IPS-20b (cell line): ENCODE results near the gene TCF7L2.

ENCODE experiments used
- H3K27ac ChIP-seq: one replicate; pipeline ENCODE4 v1.5.1; 2013; ENCODE audit warnings: low read length
- H3K27me3 ChIP-seq: 2 replicates; pipeline ENCODE4 v1.6.1; 2013; ENCODE audit warnings: mild to moderate bottlenecking, low read length, inconsistent platforms; ENCODE audit not compliant: insufficient read depth
- H3K36me3 ChIP-seq: 2 replicates; pipeline ENCODE4 v1.6.1; 2013; ENCODE audit warnings: low read depth, mild to moderate bottlenecking, inconsistent platforms, low read length, moderate library complexity; ENCODE audit not compliant: insufficient read depth
- H3K4me1 ChIP-seq: 2 replicates; pipeline ENCODE4 v1.6.1; 2013; ENCODE audit warnings: mild to moderate bottlenecking, control low read depth, inconsistent platforms, low read length, moderate library complexity; ENCODE audit not compliant: insufficient read depth
- H3K4me3 ChIP-seq: 2 replicates; pipeline ENCODE4 v1.5.1; 2013; ENCODE audit warnings: mild to moderate bottlenecking, low read length, inconsistent platforms
- H3K9ac ChIP-seq: 2 replicates; pipeline ENCODE4 v1.6.1; 2013; ENCODE audit warnings: low read depth, mild to moderate bottlenecking, inconsistent platforms, low read length, moderate library complexity
- H3K9me3 ChIP-seq: 2 replicates; pipeline ENCODE4 v1.6.1; 2013; ENCODE audit warnings: mild to moderate bottlenecking, low read depth, low read length, inconsistent platforms; ENCODE audit not compliant: insufficient read depth

TCF7L2 gene

GRCh38 chr10:113041841-113042750 lies 92.0 kb downstream of the TCF7L2 start:
- H3K27me3 ChIP-seq = no peaks in the 10 kb centered on the region
- H3K4me1 ChIP-seq = peaks cover 21% of the 10 kb centered on the region; the same call in 1 of the 2 replicates
- peaks cover 43% of the 10 kb centered on the region for H3K36me3 ChIP-seq
- no peak overlapping the region for H3K9ac ChIP-seq
- no peaks in the 10 kb centered on the region for H3K9me3 ChIP-seq
- no peak overlapping the region for H3K4me3 ChIP-seq
- H3K27ac ChIP-seq = no peak overlapping the region

- no peaks in the 10 kb centered on the region for H3K27me3 ChIP-seq
- no peak overlapping the region for H3K27ac ChIP-seq
- no peak overlapping the region for H3K9ac ChIP-seq
- peaks cover 29% of the 10 kb centered on the region; the same call in 1 of the 2 replicates for H3K4me1 ChIP-seq
- H3K36me3 ChIP-seq = peaks cover 43% of the 10 kb centered on the region
- no peak overlapping the region for H3K4me3 ChIP-seq
- H3K9me3 ChIP-seq = no peaks in the 10 kb centered on the region
Observed at GRCh38 chr10:113042868-113043267, 92.8 kb downstream of the TCF7L2 start.

- Histone ChIP-seq H3K36me3 (peaks cover 45% of the 10 kb centered on the region), H3K4me3 (no peak overlapping the region), H3K4me1 (peaks cover 38% of the 10 kb centered on the region; the same call in 1 of the 2 replicates), H3K27ac (no peak overlapping the region), H3K9ac (no peak overlapping the region), H3K27me3 (no peaks in the 10 kb centered on the region), H3K9me3 (no peaks in the 10 kb centered on the region)
Observed at GRCh38 chr10:113044016-113044755, 94.1 kb downstream of the TCF7L2 start.

GRCh38 chr10:113045147-113046055 lies 95.4 kb downstream of the TCF7L2 start:
- no peak overlapping the region for H3K9ac ChIP-seq
- peaks cover 45% of the 10 kb centered on the region; the same call in 1 of the 2 replicates for H3K4me1 ChIP-seq
- no peak overlapping the region for H3K4me3 ChIP-seq
- H3K9me3 ChIP-seq = no peaks in the 10 kb centered on the region
- H3K27me3 ChIP-seq = no peaks in the 10 kb centered on the region
- peaks cover 41% of the 10 kb centered on the region for H3K36me3 ChIP-seq
- no peak overlapping the region for H3K27ac ChIP-seq

GRCh38 chr10:113047151-113047550 lies 97.1 kb downstream of the TCF7L2 start:
- Histone ChIP-seq H3K9ac (no peak overlapping the region), H3K4me1 (peaks cover 58% of the 10 kb centered on the region; the same call in 1 of the 2 replicates), H3K9me3 (no peaks in the 10 kb centered on the region), H3K4me3 (0 out of 2 replicates have a peak overlapping the region, but pooled peaks have one; percentile 11), H3K36me3 (peaks cover 29% of the 10 kb centered on the region), H3K27me3 (no peaks in the 10 kb centered on the region), H3K27ac (no peak overlapping the region)

GRCh38 chr10:113047605-113047962 lies 97.5 kb downstream of the TCF7L2 start:
- Histone ChIP-seq H3K36me3 (peaks cover 29% of the 10 kb centered on the region), H3K9ac (no peak overlapping the region), H3K27ac (no peak overlapping the region), H3K4me1 (peaks cover 62% of the 10 kb centered on the region; the same call in 1 of the 2 replicates), H3K27me3 (no peaks in the 10 kb centered on the region), H3K9me3 (no peaks in the 10 kb centered on the region), H3K4me3 (0 out of 2 replicates have a peak overlapping the region, but pooled peaks have one; percentile 11)

GRCh38 chr10:113047963-113048781 lies 98.1 kb downstream of the TCF7L2 start:
- no peak overlapping the region for H3K27ac ChIP-seq
- peaks cover 65% of the 10 kb centered on the region; the same call in 1 of the 2 replicates for H3K4me1 ChIP-seq

GRCh38 chr10:113049881-113050280 lies 99.8 kb downstream of the TCF7L2 start:
- Histone ChIP-seq H3K9me3 (no peaks in the 10 kb centered on the region), H3K27me3 (no peaks in the 10 kb centered on the region), H3K9ac (no peak overlapping the region), H3K4me1 (peaks cover 71% of the 10 kb centered on the region; the same call in 1 of the 2 replicates), H3K4me3 (no peak overlapping the region), H3K36me3 (peaks cover 19% of the 10 kb centered on the region), H3K27ac (no peak overlapping the region)

More at GRCh38 chr10:113047963-113048781, 98.1 kb downstream of the TCF7L2 start:
- H3K27me3 ChIP-seq = no peaks in the 10 kb centered on the region
- H3K9me3 ChIP-seq = no peaks in the 10 kb centered on the region
- no peak overlapping the region for H3K9ac ChIP-seq
- H3K4me3 ChIP-seq = no peak overlapping the region
- H3K36me3 ChIP-seq = peaks cover 24% of the 10 kb centered on the region

GRCh38 chr10:113052076-113052830 lies 102.2 kb downstream of the TCF7L2 start:
- Histone ChIP-seq H3K9ac (no peak overlapping the region), H3K27ac (no peak overlapping the region), H3K4me1 (peaks cover 78% of the 10 kb centered on the region), H3K36me3 (peaks cover 19% of the 10 kb centered on the region), H3K27me3 (no peaks in the 10 kb centered on the region), H3K4me3 (no peak overlapping the region; the same call in 1 of the 2 replicates), H3K9me3 (no peaks in the 10 kb centered on the region)

GRCh38 chr10:113053091-113053490 lies 103.0 kb downstream of the TCF7L2 start:
- H3K27ac ChIP-seq = no peak overlapping the region
- no peaks in the 10 kb centered on the region for H3K27me3 ChIP-seq
- H3K9me3 ChIP-seq = no peaks in the 10 kb centered on the region
- H3K9ac ChIP-seq = peak overlapping the region; percentile 41; the same call in 1 of the 2 replicates
- peaks cover 19% of the 10 kb centered on the region for H3K36me3 ChIP-seq
- H3K4me3 ChIP-seq = peak overlapping the region; percentile 39; the same call in 1 of the 2 replicates
- H3K4me1 ChIP-seq = peaks cover 77% of the 10 kb centered on the region
